NOMO-1 treated with DMSO at 0.1 percent for 48 hours (cell line): Measurements from ENCODE around the gene CALML3.

Experiments
- DNase-seq: peaks from one replicate; lab custom pipeline; 2025; ENCODE audit not compliant: unreplicated experiment; lab: John Stamatoyannopoulos, UW

CALML3 gene

DNA sequence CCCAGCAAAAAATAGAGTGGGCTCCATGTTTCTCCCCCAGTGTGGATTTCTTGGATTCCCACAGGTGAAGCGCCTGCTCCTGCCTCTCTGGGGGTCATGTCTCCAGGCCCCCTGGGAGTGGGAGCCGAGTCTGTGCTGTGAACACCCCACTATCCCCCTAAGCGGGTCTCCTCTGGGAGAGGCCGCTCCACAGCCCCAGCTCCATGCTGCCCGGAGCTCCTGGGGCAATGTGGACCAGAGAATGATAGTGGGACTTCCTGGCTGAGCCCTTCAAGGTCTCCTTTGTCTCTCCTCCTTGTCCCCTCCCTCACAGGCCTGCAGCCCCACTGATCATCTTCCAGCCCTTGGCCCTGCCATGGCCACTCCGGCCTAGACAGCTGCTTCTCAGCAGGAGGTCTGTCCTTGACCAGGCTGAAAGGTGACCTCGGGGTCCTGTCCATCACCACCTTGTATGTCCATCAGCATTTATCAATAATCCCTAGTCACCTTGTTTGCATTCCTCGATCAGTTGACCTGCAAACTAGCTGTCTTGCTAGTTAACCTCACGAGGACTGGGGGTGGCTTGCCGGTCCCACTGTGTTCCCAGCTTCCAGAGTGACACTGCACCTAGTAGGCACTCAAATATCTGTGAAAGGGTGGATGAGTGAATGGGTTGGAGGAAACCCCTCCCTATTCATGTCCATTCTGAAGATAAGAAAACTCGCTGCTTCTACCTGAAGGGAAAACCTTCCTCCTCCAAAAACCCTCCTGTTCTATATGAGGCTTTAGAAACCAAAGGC, 776 bp upstream of the CALML3 start:
- no peak for DNase-seq

DNA sequence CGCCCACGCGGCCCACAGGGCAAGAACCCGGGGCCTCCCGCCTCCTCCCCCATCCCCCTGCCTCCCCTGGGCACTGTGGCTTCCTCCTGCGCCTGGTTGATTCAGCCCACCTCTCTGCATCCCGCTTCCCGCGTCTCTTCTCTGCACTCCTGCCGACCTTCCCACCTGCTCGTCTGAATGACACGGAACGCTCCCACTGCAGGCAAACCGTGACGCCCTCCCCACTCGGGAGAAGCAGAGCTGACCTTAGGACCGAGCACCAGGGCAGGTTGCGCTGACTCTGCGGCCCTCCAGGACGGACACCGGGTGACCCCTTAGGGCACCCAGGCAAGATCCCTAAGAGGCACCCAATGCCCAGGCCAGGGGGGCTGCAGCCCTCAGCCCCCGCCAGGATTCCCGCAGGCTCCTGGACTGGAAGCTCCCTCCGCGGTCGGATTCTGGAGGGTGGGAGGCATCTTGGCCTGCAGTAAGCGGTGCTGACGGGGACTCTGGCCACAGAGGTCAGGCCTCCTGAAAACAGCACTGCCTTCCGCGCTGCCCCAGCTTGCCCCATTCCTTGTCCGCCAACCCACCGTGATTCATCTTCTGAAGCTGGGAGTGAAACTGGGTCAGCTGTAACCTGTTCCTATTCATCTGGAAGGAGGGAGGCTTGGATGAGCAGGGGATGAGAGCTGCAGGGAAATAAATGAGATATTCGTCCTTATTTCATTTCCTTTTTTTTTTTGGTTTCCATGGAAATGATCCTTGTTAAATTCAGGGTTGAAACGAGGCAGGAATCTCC, 990 bp downstream of the CALML3 start:
- DNase-seq, result no peak

DNA sequence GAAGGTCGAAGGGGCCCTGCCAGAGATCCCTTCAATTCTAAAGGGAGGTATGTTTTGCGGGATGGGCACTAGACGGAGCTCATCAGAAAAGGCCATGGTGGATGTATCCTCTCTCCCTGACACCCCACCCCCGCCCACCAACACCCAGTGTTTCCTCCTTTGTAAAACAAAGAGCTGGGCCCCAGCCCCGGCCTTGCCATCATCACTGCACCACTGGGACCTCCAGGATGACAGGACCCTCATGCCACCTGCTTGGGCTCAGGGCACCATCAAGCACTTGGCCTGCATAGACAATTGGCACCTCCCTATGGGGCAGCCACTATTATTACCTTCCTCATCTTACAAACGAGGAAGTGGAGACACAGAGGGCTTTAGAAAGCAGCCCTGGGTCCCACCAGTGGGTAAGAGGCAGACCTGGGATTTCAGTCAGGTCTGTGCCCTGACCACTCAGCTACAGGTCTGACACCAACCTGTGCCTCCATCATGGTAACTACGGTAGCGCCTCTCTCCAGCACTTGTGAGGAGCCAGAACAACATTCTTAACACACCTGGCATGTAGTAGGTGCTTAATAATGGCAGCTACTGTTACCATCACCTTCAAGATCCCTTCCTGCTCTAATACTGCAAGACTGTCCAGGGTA, 2.0 kb downstream of the CALML3 start:
- DNase-seq, result no peak

DNA sequence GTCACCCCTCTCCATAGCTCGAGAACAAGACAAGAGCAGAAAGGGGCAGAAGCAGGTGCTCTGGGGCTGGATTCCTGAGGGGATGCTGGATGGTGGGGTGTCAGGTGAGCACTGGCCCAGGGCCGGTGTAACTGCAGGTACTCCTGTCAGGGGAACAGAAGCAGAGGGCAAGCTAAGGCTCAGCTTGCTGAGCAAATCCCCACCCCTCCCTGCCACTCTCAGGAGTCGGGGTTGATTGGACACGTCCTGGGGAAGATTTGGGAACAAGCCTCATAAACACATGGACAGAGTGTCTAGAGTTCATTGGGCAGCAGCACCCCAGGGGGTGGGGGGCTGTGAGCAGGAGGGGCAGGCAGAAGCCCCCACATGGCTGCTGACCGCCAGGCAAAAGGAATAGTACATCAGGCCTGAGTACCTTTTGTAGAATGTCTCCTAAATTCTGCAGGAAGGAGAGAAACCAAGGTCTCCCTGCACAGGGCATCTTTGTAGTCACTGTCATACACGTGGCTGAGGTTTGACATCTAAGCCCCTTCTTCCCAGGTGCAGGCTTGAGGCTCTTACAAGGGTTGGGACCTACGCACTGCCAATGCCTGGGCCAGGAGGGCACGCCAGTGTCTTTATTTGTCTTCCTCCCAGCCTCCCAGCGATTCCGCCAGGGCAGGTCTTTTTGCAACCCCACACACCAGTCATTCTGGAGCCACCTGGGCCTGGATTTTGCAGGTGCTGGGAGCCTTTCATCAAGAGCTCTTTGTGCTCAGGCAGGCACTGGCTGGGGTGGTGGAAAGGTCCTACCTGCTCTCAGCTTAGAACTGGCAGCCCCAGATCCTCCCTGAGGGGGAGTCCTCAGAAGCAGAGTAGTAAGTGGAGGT, 2.8 kb downstream of the CALML3 start:
- DNase-seq, result no peak

DNA sequence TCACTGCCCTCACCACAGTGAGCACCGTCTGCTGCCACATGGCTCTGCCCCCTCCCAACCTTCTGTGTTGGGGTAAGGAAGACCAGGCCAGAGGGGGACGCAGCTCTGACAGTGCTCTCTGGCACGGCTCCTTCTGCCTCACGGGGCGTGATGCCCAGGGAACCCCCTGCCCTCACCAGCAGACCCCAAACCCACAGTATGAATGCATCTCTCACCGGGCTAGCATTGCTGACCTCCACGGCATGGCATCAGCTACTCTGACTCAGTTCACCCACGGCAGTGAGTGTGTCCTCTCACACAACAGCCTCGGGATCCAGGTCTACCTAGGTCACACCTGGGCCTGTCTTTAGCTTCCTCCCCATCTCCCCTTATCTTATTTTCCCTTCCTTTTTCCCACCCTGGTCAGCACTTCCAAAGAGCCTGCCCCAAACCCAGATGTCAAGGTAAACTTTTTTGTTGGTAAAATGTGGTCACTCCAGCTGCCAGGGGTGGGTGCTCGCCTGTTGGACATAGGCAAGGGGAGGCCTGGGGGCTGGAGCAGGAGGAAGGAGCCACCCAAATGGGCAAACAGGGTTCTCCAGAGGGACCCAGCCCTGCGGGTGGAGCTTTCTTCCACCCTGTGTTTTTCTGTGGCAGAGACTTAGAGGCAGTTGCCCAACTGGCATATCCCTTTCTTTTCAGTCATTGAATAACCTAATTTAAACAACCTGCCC, 4.4 kb downstream of the CALML3 start:
- DNase-seq, result no peak

DNA sequence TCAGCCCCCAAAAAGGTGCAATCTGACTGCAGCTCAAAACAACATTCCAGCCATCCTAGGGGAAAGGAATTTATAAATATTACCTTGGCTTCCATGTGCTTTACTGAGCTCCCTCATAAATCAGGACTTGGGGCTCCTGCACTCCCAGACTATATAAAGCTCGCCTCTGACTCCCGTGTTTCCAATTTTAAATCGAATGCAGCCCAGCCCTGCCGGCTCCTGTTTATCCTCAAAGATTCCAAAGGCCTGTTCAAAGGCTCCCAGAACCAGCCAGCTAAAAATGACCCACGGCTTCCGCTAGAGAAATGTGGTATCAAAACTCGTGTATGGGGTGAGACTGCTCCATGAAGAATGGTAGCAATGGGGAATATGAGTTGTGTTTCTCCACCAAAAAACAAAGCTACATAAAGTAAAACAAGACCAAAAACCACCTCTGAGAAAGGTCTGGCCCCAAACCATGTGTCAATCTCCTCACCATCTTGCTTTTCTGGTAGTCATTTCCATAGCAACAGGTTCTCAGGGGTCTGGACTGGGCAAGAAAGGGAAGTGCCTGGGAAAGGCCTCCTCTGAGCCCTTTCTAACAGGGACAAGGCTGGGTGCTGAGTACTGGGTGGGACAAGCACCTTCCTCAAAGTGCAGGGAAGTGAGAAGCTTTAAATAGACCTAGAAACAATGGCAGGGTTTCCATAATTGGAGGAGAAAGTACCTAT, 5.1 kb downstream of the CALML3 start:
- no peak for DNase-seq

DNA sequence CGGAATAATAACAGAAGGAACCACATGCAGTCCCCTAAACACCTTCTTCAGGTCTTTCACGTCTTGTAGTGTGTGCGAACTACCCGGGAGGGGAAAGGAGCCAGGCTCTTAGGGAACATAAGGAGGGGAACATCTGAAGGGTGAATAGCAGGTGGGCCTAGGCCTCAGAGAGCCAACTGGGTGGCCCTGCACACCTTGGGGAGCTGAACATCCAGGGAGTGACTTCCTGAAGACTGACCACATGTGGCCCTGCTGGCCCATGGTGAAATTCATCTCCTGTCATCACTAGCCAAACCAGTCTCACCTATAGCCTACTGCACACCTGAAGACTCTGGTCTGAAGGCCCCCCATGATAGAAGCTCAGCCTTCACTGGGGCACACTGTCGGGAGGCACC, 5.6 kb downstream of the CALML3 start:
- no peak for DNase-seq

DNA sequence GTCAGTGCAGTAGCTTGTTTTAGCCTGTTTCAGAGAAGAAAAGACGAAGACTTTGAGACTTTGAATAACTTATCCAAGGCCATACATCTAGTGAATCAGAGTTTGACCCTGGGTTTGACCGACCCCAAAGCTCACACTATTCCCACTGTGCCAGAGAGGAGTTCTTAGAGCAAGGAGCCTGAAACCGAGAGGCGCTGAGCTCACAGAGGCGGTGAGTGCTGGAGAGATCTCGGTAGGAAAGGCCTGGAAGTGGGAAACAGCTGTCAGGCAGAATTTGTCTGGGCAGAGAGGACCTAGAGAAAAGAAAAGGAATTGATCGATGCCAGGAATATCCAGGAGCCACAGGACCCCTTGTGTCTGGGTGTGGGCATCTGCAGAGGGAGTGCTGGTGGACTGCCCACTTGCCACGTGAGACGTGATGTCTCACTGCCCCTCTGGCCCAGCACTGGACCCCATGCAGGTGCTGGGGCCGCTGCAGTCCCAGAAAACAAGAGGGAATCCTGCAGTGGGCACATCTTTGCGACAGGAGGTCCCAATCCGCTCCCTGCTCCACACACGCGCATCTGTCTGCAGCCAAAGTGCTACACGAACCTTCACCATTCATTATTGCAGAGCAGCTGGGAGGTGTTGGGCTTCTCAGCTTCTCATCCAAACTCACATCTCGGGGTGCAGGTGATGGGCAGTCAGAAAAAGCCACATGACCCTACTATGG, 6.2 kb downstream of the CALML3 start:
- no peak for DNase-seq

DNA sequence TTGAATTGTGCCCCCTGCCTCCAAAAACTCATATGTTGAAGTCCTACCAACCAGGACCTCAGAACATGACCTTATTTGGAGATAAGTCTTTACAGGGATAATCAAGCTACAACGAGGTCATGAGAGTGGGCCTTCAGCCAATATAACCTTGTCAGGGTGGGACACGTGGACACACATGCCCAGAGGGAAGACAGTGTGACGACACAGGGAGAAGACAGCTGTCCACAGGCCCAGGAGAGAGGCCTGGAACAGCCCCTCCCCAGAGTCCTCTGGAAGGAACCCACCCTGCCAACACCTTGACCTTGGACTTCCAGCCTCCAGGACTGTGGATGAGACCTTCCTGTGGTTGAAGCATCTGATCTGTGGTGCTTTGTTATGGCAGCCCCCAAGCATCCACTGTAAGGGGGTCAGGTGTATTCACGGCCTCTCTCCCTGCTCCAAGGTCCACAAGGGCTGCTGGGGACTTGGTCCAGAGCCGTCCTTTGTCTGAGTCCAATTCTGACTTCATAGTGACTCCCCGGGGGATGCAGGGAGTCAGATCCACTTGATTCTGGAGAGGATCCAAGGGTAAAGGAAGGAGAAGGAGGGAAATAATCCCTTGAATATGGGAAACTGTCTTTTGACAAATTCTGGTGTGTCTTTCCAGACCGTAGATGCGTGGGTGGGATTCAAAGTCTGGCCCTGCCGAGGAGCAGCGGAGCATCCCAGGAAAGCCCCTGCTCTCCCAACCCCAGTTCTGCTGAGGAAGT, 7.0 kb downstream of the CALML3 start:
- no peak for DNase-seq

DNA sequence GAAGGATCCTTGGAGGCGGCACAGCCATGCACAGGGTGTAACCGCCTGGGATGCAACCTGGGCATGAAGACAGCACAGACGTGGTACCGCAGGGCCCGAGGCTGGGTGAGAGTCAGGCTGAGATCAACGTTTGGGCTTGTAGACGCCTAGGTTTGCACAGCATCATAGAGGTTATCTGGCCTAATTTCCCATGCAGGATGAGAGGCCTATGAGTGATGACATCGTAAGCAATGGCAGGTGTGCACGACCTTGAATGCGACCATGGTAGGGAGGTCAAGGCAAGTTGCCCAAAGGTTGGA, 7.5 kb downstream of the CALML3 start:
- DNase-seq, result no peak

DNA sequence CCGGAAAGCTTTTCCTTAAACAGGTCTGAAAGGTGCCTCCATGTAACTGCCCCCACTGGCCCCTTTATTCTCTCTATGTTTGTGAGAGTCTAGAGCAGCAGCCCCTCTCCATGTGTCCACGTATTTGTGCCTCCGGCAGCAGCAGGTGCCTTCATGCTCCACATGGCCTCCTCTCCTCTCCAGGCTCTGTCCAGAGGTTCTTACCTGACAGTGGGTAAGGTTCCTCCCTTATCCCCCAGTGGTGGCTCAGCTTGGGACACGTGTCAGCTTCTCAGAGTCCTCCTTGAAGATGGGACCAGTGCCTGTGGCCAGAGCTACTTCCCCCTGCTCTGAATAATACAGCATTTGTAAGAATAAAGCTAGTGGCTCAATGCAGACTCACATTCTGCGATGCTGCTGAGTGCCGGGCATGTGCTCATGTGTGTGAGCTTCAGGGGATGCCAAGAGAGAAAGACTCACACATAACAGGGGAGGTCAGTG, 7.9 kb downstream of the CALML3 start:
- DNase-seq, result no peak

DNA sequence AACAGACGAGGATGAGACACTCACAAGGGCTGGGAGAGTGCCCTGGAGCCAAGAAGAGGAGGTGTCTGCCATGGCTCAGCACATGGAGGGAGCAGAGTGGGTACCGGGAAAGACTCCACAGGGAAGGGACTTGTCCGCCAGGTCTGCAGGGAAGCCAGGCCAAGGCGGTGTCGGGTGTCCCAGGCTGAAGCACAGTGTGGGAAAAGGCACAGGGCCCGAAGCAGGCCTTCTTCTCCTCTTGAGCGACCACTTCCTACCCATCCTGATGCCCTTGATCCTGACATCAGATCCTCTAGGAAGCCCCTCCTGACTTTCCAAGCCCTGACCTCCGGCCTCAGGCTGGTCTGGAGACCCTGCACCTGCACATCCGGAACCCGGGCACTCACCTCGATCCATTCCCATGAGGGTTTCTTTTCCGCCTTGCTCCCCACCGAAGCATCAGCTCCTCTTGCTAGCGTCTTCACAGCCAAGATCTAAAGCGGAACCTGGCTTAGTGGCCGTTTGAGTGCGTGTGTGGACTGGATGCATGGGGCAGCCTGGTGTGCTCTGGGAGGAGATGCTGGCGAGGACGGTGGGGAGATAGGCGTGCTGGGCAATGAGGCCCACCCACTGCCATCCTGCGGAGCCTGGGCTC, 8.5 kb downstream of the CALML3 start:
- DNase-seq, result no peak

DNA sequence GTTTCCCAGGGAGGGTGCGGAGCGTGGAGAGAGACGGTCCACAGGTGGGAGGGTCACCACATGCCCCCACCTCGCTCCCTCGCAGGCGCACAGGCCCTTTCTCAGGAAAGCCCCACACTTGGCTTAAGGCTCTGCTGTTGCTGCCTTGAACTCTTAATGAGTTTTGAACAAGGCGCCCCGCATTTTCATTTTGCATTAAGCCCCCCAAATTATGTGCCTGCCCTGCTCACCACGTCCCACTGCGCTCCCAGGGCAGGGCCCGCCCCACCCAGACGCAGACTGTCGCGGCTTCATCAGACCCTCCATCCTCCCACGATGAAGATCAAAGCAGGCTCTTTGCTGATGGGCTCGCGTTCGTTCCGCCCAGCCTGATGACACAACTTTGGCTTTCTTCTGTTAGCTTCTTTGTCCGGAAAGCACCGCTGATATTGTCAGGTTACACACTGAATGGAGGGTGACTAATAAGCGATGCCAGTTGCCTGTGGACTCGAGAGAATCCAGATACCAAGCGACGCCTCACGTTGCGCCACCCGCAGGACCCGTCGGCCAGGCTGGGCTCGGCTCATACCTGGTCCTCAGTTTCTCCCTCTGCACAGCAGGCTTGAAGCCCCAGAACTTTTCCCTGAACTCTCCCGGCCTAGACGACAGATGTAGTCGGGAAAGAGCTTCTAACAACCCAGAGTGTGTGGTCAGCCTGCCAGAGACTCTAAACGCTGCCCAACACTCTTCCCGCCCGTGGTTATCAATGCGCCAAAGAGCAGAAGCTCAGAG, 9.5 kb downstream of the CALML3 start:
- DNase-seq, result no peak

DNA sequence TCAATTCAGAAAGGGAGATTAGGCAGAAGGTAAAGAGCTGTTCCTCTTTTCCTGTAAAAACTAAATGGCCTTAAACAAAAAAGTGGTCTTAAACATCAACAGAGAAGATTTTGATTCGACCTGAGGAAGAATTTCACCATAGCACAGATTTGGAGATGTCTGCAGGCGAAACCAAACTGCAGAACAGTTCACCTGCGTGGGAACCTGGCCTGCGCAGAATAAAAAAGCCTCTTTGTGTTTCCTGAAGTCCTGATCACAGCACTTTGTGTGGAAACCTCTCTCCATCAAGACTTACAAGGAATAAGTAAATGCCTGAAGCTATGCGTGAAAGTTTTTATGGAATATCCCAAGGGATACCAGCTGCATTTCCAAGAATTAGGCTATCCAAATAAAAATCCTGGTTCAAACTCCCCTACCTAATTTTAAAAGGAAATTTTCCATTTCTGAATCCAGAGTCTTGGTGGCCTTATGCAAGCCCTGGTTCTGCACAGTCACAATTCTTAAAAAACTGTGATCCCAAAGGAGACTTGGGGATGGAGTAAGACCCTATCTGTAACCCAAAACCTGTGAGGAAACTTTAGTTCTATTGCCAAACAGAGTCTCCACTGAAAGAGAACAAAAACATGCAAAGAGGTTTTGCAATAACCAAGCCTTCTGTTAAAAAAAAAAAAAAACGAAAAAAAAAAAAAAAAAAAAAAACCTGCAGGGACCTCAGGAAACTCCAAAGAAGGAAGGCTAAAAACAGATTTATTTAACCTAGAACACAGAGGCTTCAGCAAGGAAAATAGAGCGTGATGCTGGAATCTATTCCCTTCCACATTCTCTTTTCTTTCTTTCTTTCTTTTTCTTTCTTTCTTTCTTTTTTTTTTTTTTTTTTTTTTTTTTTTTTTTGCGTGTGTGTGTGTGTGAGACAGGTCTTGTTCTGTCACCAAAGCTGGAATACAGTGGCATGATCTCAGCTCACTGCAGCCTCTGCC, 10.4 kb downstream of the CALML3 start:
- DNase-seq, result peak; percentile 72

DNA sequence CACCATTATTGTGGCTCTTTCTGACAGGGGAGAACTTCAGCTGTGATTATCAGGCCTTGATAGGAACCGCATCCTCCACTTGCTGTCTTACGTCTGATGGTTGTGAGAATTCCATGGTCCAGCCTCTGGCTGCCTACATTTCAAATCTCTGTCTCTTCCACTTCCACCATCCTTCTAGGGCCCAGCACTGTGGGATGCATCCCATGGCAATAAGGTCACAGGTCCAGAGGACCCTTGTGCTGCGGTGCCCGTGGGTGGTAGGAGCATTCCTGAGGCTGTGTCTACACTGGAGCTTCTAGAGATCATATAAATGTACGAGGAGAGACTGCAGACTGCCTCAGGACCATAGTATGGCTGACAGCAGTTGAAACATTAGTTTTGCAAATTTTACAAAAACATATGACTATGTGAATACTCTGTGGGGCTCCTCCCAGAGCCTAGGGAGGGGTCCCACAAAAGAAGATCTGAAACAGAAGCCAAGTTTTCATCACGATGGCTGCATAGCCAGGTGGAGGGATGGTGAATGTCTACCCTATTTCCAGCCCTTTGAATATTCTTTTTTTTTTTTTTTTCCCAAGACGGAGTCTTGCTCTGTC, 11.8 kb downstream of the CALML3 start:
- no peak for DNase-seq

DNA sequence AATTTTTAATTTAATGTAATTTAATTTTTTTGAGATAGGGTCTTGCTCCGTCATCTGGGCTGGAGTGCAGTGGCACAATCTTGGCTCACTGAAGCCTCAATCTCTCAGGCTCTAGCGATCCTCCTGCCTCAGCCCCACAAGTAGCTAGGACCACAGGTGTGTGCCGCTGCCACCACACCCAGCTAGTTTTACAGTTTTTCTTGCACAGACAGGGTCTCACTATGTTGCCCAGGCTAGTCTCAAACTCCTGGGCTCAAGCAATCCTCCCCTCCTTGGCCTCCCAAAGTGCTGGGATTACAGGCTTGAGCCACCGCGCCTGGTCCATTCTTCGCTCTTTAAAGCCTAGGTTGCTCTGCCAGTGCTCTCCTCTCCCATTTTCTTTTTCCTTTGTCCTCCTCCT, 12.9 kb downstream of the CALML3 start:
- DNase-seq, result no peak
